CD4-positive, alpha-beta T cell treated with Interleukin-17A for 1 hour (primary cell): Measurements from ENCODE around the gene RBBP5.
"Not testable (repeated sequence)": the region's sequence is repeated elsewhere in the genome, so short reads cannot be mapped to it uniquely, and the experiment has no call there.

ENCODE experiments used
- DNase-seq: peaks from one replicate; pipeline ENCODE4 v3.0.0-alpha.2; 2020

The RBBP5 gene, protein sequence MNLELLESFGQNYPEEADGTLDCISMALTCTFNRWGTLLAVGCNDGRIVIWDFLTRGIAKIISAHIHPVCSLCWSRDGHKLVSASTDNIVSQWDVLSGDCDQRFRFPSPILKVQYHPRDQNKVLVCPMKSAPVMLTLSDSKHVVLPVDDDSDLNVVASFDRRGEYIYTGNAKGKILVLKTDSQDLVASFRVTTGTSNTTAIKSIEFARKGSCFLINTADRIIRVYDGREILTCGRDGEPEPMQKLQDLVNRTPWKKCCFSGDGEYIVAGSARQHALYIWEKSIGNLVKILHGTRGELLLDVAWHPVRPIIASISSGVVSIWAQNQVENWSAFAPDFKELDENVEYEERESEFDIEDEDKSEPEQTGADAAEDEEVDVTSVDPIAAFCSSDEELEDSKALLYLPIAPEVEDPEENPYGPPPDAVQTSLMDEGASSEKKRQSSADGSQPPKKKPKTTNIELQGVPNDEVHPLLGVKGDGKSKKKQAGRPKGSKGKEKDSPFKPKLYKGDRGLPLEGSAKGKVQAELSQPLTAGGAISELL

GRCh38 chr1:205121660-205122488 lies at the start of gene RBBP5:
Gene RBBP5 (minus strand): TSS chr1:205121978. CDS start chr1:205121873, 105 bp downstream.
- DNase-seq: peak; percentile 96

DNA sequence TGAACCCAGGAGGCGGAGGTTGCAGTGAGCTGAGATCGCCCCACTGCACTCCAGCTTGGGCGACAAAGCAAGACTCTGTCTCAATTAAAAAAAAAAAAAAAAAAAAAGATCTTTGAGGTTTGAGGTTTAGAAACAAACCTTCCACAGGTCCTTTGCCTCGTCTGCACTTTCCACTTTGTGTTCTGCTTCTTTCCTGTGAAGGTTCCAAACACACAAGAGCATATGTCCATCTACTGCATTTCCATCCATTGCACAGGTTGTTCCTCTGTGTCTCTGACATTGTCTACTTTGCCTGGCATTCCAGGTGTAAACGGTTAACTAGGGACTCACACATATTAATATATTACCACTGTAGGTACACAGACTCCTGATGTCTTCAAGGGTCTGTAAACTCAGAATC lies 49.6 kb upstream of the RBBP5 start:
- DNase-seq: peak; percentile 16

GRCh38 chr1:205170532-205171269 lies 48.9 kb upstream of the RBBP5 start:
- DNase-seq: no peak

DNA sequence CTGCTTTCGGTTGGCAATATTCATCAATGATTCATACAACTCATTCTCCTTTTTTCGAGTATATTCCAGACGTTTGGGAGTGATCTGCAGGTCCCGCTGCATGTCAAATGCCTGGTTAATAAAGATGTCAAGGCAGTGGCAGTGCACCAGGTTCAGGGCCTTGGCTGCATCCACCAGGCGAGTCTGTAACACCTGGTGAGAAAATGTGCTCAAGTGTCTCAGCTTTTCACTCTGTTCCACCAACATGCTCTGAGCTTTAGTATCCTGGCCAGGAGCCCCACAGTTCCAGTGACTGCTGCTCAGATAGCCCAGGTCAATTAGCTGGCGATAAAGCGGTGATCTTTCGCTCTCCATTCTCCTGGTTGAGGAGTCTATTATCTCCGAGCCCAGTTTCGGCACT lies 47.5 kb upstream of the RBBP5 start:
- DNase-seq: no peak

DNA sequence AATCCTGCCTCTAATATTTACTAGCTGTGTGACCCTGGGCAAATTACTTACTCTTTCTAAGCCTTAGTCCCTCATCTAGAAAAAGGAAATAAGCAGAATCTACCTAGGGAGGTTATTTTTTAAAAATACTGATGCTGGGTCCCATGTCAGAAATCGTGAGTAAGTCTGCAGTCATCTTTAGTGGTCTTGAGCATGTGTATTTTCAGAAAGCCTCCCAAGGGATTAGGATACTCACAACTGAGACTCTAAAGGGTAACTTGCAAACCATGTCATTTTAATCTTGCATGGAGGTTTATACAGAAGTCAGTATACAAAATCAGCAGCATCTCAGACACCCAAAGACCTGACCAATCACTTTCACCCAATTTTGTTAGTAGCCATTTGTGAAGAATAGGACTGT lies 46.5 kb upstream of the RBBP5 start:
- DNase-seq: no peak

DNA sequence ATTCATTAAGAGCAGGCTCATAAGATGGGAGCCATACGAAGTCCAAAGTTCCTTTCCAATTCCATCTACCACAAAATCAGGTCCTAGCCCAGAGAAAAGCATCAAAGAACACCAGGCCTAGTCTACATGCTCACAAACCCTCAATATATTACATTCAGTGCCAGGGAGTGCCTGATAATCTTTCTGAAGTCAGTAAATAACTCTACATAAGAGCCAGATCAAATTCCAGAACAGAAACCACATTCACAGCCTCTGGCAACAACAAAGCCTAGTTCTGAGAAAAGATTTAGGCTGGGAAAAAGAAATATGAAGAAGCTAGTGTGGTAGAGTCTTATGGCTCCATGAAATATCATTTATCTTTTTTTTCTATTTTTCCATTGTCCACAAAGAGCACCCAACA lies 40.5 kb upstream of the RBBP5 start:
- no peak for DNase-seq

DNA sequence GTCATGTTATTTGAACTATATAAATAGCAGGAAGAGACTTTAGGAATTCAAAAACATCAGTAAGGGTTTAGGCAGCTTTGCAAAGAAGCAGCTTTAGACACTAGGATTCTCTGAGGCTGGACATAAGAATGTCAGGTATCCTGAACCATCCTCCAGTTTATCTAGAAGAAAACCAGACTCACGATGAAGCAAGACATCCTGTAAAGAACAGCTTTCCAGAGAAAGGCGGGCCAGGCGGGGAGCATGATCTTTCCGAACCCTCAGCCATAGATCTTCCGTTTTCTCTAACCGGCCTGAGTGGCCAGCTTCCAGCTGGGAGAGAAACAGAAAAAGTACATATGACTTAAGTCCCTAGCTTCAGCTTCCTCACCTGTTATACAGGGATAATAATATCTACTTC lies 39.3 kb upstream of the RBBP5 start:
- DNase-seq: no peak

GRCh38 chr1:205158048-205158616 lies 36.4 kb upstream of the RBBP5 start:
- DNase-seq: no peak

DNA sequence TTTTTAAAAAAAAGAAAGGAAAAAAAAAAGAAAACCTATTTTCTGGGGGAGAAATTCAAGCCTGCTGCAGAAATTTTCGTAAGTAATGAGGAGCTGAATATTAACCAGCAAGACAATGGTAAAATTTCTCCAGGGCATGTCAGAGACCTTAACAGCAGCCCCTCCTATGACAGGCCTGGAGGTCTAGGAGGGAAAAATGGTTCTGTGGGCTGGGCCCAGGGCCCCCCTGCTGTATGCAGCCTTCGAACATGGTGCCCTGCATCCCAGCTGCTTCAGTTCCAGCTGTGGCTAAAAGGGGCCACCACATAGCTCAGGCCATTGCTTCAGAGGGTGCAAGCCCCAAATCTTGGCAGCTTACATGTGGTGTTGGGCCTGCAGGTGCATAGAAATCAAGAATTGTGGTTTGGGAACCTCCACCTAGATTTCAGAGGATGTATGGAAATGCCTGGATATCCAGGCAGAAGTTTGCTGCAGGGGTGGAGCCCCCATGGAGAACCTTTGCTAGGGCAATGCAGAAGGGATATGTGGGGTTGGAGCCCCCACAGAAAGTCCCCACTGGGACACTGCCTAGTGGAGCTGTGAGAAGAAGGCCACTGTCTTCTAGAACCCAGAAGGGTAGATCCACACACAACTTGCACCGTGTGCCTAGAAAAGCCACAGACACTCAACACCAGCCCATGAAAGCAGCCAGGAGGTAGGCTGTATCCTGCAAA lies 34.0 kb upstream of the RBBP5 start:
- DNase-seq: not testable (repeated sequence)

DNA sequence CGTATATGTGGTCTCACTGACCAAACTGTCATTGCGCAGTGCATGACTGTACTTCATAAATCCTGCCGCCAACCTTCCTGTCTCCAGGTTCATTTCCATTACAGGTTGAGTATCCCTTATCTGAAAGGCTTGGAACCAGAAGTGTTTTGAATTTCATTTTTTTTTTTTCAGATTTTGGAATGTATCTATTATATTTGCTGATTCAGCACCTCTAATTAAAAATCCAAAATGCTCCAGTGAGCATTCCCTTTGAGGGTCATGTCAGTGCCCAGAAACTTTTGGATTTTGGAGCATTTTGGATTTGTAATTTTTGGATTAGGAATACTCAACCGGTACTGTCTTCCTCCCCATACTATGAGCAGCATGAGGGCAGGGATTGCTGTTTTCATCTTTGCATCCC lies 30.7 kb upstream of the RBBP5 start:
- DNase-seq: no peak

GRCh38 chr1:205150651-205151428 lies 29.1 kb upstream of the RBBP5 start:
- no peak for DNase-seq

- no peak for DNase-seq
Measured at GRCh38 chr1:205147191-205147835, 25.5 kb upstream of the RBBP5 start.

DNA sequence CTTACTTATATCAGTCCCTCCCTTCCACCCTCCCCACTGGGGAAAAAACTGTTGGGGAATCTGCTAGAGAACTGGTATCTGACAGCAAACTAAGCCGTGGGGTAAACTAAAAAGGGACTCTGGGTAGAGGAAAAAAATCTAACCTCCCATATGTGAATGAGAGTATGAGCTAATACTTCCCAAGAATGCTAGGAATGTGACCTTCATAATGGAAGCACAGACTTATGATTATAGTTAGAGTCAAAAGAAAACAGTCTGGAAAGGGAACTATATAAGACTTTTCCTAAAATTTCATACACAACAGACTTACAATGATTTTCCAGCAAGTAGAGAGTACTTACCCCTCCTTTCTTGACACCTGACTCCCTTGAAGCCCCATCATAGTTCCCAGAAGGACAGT lies 23.0 kb upstream of the RBBP5 start:
- DNase-seq: no peak

DNA sequence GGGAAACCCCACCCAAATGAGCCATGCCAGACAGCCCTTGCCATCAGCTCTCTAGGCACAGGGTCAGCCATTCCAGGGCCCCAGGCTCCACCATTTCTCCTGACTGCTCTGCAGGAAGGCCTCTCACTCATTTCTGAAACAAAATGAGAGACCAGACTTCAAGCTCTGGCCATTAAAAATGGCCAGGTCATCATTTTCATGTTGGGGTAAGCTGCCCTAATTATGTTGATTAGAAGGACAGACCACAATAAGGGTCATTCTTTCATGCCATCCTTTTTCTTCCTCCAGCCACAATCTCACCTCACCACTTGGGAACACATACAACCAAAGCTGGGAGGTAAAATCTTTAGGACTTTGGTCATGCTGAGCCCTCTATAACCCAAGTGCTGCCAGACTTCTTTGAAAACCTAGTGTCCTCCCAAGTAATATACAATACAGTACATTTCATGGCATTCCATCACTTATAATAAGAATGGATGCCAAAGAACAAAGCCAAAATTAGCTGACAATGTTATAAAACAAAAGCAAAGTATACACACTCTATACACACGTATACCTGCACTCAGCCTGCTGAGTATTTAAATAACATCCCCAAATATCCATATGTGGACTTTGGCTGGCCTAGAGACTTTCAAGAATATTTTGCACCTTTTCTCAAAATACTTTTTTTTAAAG lies 22.4 kb upstream of the RBBP5 start:
- no peak for DNase-seq

GRCh38 chr1:205142102-205142469 lies 20.3 kb upstream of the RBBP5 start:
- DNase-seq: no peak

- peak; percentile 68 for DNase-seq
Measured at GRCh38 chr1:205141236-205142101, 19.7 kb upstream of the RBBP5 start.

- DNase-seq: no peak
Measured at GRCh38 chr1:205140113-205140512, 18.3 kb upstream of the RBBP5 start.

DNA sequence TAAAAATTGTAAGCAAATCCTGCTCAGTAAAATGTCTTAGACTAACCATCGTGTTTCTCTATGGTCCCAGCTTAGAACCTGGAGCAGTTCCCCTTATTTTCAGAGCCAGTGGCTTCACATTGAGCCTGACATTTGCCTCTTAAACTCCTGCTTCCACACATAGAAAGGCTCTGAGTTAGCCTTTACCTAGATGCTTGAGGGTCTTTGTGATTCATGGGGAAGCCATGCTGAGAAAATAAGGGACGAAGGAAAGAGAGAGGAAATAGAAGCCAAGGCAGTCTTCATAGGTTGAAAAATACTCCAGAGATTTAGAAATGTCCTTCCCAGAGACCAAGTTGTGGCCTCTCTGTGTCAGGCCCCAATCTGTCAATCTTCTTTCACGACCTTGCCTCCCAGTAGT lies 16.1 kb upstream of the RBBP5 start:
- DNase-seq: no peak

- no peak for DNase-seq
Measured at GRCh38 chr1:205133287-205133686, 11.5 kb upstream of the RBBP5 start.
